DND-41 (cell line): ENCODE measurements around the gene L1TD1.
"Not testable (repeated sequence)": the region's sequence is repeated elsewhere in the genome, so short reads cannot be mapped to it uniquely, and the experiment has no call there.

ENCODE experiments used
- ATAC-seq: fragments of 200-7000 bp; cut with Tn5 transposase; 3 replicates; pipeline ENCODE4 v1.9.1; 2021; ENCODE audit warnings: low read depth; ENCODE audit not compliant: insufficient read depth
- DNase-seq: peaks from one replicate; pipeline ENCODE4 v3.0.0-alpha.2; 2020
- H2AFZ ChIP-seq: 2 replicates; pipeline ENCODE4 v1.6.0; 2012; ENCODE audit warnings: low read depth, low read length
- H3K27ac ChIP-seq: 2 replicates; pipeline ENCODE4 v1.5.1; 2012; ENCODE audit warnings: low read length, inconsistent platforms
- H3K27me3 ChIP-seq: fragments of 200-600 bp; sonication (generic); 2 replicates; pipeline ENCODE4 v1.6.0; 2012; ENCODE audit warnings: low read length, mild to moderate bottlenecking, inconsistent platforms; ENCODE audit not compliant: insufficient read depth, poor library complexity
- H3K36me3 ChIP-seq: 2 replicates; pipeline ENCODE4 v1.5.1; 2012; ENCODE audit warnings: low read length, inconsistent platforms; ENCODE audit not compliant: insufficient read depth
- H3K4me1 ChIP-seq: 2 replicates; pipeline ENCODE4 v1.5.1; 2012; ENCODE audit warnings: mild to moderate bottlenecking, low read length; ENCODE audit not compliant: insufficient read depth
- H3K4me2 ChIP-seq: 2 replicates; pipeline ENCODE4 v1.6.0; 2012; ENCODE audit warnings: mild to moderate bottlenecking, moderate library complexity, low read length, inconsistent platforms; ENCODE audit not compliant: insufficient read depth
- H3K4me3 ChIP-seq, 2 experiments: fragments of 200-600 bp in 1 of 2; shearing (Covaris generic) in 1 of 2; 2 replicates each; pipeline ENCODE4 v1.5.1; 2012 to 2016; ENCODE audit warnings: inconsistent platforms in 2 of 2, low read length in 2 of 2, mild to moderate bottlenecking in 2 of 2, low read depth in 1 of 2, moderate library complexity in 1 of 2
- H3K79me2 ChIP-seq: 2 replicates; pipeline ENCODE4 v1.6.0; 2012; ENCODE audit warnings: low read length, inconsistent platforms; ENCODE audit not compliant: insufficient read depth
- H3K9ac ChIP-seq: 2 replicates; pipeline ENCODE4 v1.6.0; 2012; ENCODE audit warnings: low read depth, mild to moderate bottlenecking, inconsistent platforms, low read length, moderate library complexity
- H3K9me3 ChIP-seq: 2 replicates; pipeline ENCODE4 v1.5.1; 2012; ENCODE audit warnings: low read length, moderate library complexity, mild to moderate bottlenecking, inconsistent platforms; ENCODE audit not compliant: insufficient read depth, severe bottlenecking
- H4K20me1 ChIP-seq: 2 replicates; pipeline ENCODE4 v1.6.0; 2012; ENCODE audit warnings: low read length; ENCODE audit not compliant: insufficient read depth
- EZH2 ChIP-seq: IDR thresholded peaks from 3 replicates; pipeline ENCODE4 v1.6.1; 2012; ENCODE audit warnings: borderline replicate concordance, low read depth, mild to moderate bottlenecking, moderate library complexity, low read length, inconsistent platforms; ENCODE audit not compliant: severe bottlenecking
- TF ChIP-seq, protein P1 (sequence below): IDR thresholded peaks from 2 replicates; pipeline ENCODE4 v1.5.1; 2012; ENCODE audit warnings: borderline replicate concordance, low read length, moderate library complexity, mild to moderate bottlenecking; ENCODE audit not compliant: poor library complexity, severe bottlenecking; ENCODE audit errors: extremely low read depth

L1TD1 gene

GRCh38 chr1:62218604-62219003 is 24.0 kb downstream of the L1TD1 start:
- ATAC-seq (no peak), DNase-seq (no peak)
- Histone ChIP-seq H3K27me3 (no peaks in the 10 kb centered on the region), H3K9ac (no peak overlapping the region), H3K79me2 (no peaks in the 10 kb centered on the region), H3K36me3 (no peaks in the 10 kb centered on the region), H3K4me2 (no peak overlapping the region), H3K9me3 (no peaks in the 10 kb centered on the region), H4K20me1 (no peaks in the 10 kb centered on the region), H3K4me1 (no peaks in the 10 kb centered on the region), H3K27ac (no peak overlapping the region), H2AFZ (no peak overlapping the region), H3K4me3 (no peak overlapping the region)
- TF ChIP-seq, protein P1, sequence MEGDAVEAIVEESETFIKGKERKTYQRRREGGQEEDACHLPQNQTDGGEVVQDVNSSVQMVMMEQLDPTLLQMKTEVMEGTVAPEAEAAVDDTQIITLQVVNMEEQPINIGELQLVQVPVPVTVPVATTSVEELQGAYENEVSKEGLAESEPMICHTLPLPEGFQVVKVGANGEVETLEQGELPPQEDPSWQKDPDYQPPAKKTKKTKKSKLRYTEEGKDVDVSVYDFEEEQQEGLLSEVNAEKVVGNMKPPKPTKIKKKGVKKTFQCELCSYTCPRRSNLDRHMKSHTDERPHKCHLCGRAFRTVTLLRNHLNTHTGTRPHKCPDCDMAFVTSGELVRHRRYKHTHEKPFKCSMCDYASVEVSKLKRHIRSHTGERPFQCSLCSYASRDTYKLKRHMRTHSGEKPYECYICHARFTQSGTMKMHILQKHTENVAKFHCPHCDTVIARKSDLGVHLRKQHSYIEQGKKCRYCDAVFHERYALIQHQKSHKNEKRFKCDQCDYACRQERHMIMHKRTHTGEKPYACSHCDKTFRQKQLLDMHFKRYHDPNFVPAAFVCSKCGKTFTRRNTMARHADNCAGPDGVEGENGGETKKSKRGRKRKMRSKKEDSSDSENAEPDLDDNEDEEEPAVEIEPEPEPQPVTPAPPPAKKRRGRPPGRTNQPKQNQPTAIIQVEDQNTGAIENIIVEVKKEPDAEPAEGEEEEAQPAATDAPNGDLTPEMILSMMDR: no peak
- no peak for TF ChIP-seq EZH2

DNA sequence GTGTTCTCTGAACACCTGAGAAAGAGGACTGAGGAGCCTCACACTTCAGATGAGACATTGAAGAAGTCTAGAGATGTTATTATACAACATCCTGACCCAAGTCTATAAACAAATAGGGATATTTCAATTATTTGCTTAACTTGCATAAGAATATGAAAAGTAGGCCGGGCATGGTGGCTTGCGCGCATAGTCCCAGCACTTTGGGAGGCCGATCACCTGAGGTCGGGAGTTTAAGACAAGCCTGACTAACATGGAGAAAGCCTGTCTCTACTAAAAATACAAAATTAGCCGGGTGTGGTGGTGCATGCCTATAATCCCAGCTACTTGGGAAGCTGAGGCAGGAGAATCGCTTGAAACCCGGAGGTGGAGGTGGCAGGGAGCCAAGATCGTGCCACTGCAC is 25.8 kb downstream of the L1TD1 start:
- H3K79me2 ChIP-seq, H3K4me1 ChIP-seq, H3K27me3 ChIP-seq: not testable (repeated sequence)

DNA sequence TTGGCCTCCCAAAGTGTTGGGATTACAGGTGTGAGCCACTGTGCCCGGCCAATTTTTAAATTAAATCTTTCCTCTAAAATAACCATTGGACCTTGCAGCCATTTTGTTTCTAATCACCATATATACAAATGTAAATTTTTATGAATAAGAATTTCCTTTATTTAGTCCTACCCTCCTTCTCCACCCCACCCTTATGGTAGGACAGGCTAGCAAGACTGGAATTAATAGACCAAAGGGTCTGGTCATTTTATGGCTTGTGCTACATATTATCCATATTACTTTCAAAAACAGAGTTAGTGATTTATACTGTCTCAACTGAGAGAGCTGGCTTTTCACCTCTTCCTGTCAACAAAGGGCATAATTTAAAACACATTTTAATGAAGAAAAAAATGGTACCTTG is 26.5 kb downstream of the L1TD1 start:
- Histone ChIP-seq H3K36me3 (no peaks in the 10 kb centered on the region), H3K4me2 (no peak overlapping the region), H3K9me3 (no peaks in the 10 kb centered on the region), H2AFZ (no peak overlapping the region), H4K20me1 (no peaks in the 10 kb centered on the region), H3K4me3 (no peak overlapping the region), H3K4me1 (no peaks in the 10 kb centered on the region), H3K27ac (no peak overlapping the region), H3K79me2 (no peaks in the 10 kb centered on the region), H3K9ac (no peak overlapping the region), H3K27me3 (no peaks in the 10 kb centered on the region)
- no peak for TF ChIP-seq EZH2
- TF ChIP-seq, protein P1: no peak
- no peak for ATAC-seq
- no peak for DNase-seq

More for the DNA sequence above, 25.8 kb downstream of the L1TD1 start:
- not testable (repeated sequence) for H3K36me3 ChIP-seq, DNase-seq, H3K9me3 ChIP-seq, H2AFZ ChIP-seq, H3K4me3 ChIP-seq, H3K27ac ChIP-seq, H4K20me1 ChIP-seq, ATAC-seq, H3K9ac ChIP-seq, H3K4me2 ChIP-seq

- Histone ChIP-seq H3K36me3 (no peaks in the 10 kb centered on the region), H3K9ac (no peak overlapping the region), H3K27ac (no peak overlapping the region), H2AFZ (no peak overlapping the region), H3K9me3 (no peaks in the 10 kb centered on the region), H4K20me1 (no peaks in the 10 kb centered on the region), H3K4me1 (no peaks in the 10 kb centered on the region), H3K4me3 (no peak overlapping the region), H3K4me2 (no peak overlapping the region), H3K79me2 (no peaks in the 10 kb centered on the region), H3K27me3 (no peaks in the 10 kb centered on the region)
- TF ChIP-seq, protein P1: no peak
- no peak for ATAC-seq
- no peak for DNase-seq
Observed at GRCh38 chr1:62222321-62222720, 27.7 kb downstream of the L1TD1 start.
